Activated T-cell treated with anti-CD3 and anti-CD28 coated beads, Interleukin-2, amount 50 U/mL, for 72 hours (primary cell): ENCODE data around the gene VAMP8. TPM values are rescaled to one million over a fixed set of nuclear protein-coding genes. Genes with fewer than 3 reads are reported as not detected.
"Not testable (repeated sequence)": the region's sequence is repeated elsewhere in the genome, so short reads cannot be mapped to it uniquely, and the experiment has no call there.

Experiments used
- ATAC-seq, 2 donors: fragments of 150-1000 bp; cut with Tn5 transposase; replicated peaks in 1 of 2; 2 replicates each; pipeline ENCODE4 v1.10.0; 2021; ENCODE audit warnings: moderate library complexity in 2 of 2, mild to moderate bottlenecking in 1 of 2
- DNase-seq, 2 donors: peaks; one replicate each; pipeline ENCODE4 v3.0.0; 2021 to 2022; ENCODE audit warnings: mixed read lengths in 1 of 2
- H3K27ac Mint-ChIP-seq: one replicate; pipeline ENCODE4 v1.8.0; 2022; ENCODE audit warnings: mild to moderate bottlenecking, moderate library complexity, mixed read lengths
- H3K27me3 Mint-ChIP-seq: one replicate; pipeline ENCODE4 v1.8.0; 2022; ENCODE audit warnings: low read depth, mixed read lengths
- H3K36me3 Mint-ChIP-seq, 2 donors: one replicate each; pipeline ENCODE4 v1.8.0; 2022; ENCODE audit warnings: mixed read lengths in 2 of 2, mild to moderate bottlenecking in 1 of 2; ENCODE audit not compliant: insufficient read depth in 2 of 2
- H3K4me1 Mint-ChIP-seq: one replicate; pipeline ENCODE4 v1.8.0; 2022; ENCODE audit warnings: low read depth, mixed read lengths
- H3K4me3 Mint-ChIP-seq, 2 donors: one replicate each; pipeline ENCODE4 v1.8.0; 2022; ENCODE audit warnings: mild to moderate bottlenecking in 2 of 2, mixed read lengths in 2 of 2, moderate library complexity in 2 of 2
- H3K9me3 Mint-ChIP-seq, 2 donors: one replicate each; pipeline ENCODE4 v1.8.0; 2022; ENCODE audit warnings: mixed read lengths in 2 of 2
- total RNA-seq, 2 donors: library from RNA; stranded (reverse); gene quantifications; one replicate each; pipeline ENCODE4 v1.2.3, GENCODE V29; 2022

Gene VAMP8
- total RNA-seq, 2 donors from 2014 or later = 85.0 to 89.5 TPM

GRCh38 chr2:85589982-85590791 lies 12.8 kb downstream of the VAMP8 start:
- Mint-ChIP-seq H3K27me3 (no peaks in the 10 kb centered on the region), H3K4me1 (peaks cover 33% of the 10 kb centered on the region)
- ATAC-seq = no peak

GRCh38 chr2:85590950-85591349 lies 13.6 kb downstream of the VAMP8 start:
- Mint-ChIP-seq H3K9me3 (no peaks in the 10 kb centered on the region), H3K36me3 (peaks cover 2 to 6% of the 10 kb centered on the region in 2 donors), H3K27me3 (no peaks in the 10 kb centered on the region), H3K4me3 (no peak overlapping the region), H3K27ac (no peak overlapping the region), H3K4me1 (peaks cover 30% of the 10 kb centered on the region)
- no peak for DNase-seq
- no peak for ATAC-seq

More at GRCh38 chr2:85589982-85590791, 12.8 kb downstream of the VAMP8 start:
- peaks cover 0 to 3% of the 10 kb centered on the region in 2 donors for H3K36me3 Mint-ChIP-seq
- H3K9me3 Mint-ChIP-seq = no peaks in the 10 kb centered on the region
- no peak for DNase-seq
- peak overlapping the region; percentile 18 for H3K27ac Mint-ChIP-seq
- no peak overlapping the region for H3K4me3 Mint-ChIP-seq

GRCh38 chr2:85591563-85591962 lies 14.2 kb downstream of the VAMP8 start:
- no peak for DNase-seq
- peaks cover 2 to 6% of the 10 kb centered on the region in 2 donors for H3K36me3 Mint-ChIP-seq
- no peak overlapping the region for H3K27ac Mint-ChIP-seq
- no peak for ATAC-seq
- peaks cover 31% of the 10 kb centered on the region for H3K4me1 Mint-ChIP-seq
- no peak overlapping the region for H3K4me3 Mint-ChIP-seq
- no peaks in the 10 kb centered on the region for H3K9me3 Mint-ChIP-seq
- no peaks in the 10 kb centered on the region for H3K27me3 Mint-ChIP-seq

GRCh38 chr2:85592299-85592698 lies 14.9 kb downstream of the VAMP8 start:
- not testable (repeated sequence) for H3K36me3 Mint-ChIP-seq, H3K9me3 Mint-ChIP-seq, H3K27ac Mint-ChIP-seq, ATAC-seq, H3K4me3 Mint-ChIP-seq, DNase-seq, H3K27me3 Mint-ChIP-seq
- H3K4me1 Mint-ChIP-seq = peaks cover 35% of the 10 kb centered on the region

- Mint-ChIP-seq H3K9me3 (no peaks in the 10 kb centered on the region), H3K4me3 (no peak overlapping the region), H3K4me1 (peaks cover 29% of the 10 kb centered on the region), H3K36me3 (peaks cover 2 to 6% of the 10 kb centered on the region in 2 donors), H3K27ac (no peak overlapping the region), H3K27me3 (no peaks in the 10 kb centered on the region)
- no peak for DNase-seq
- ATAC-seq = no peak
Observed at GRCh38 chr2:85593023-85593422, 15.6 kb downstream of the VAMP8 start.

GRCh38 chr2:85594715-85595300 lies 17.4 kb downstream of the VAMP8 start:
- H3K27ac Mint-ChIP-seq = peak overlapping the region; percentile 93
- no peak for DNase-seq
- H3K9me3 Mint-ChIP-seq = no peaks in the 10 kb centered on the region
- ATAC-seq = no peak
- no peaks in the 10 kb centered on the region for H3K27me3 Mint-ChIP-seq
- peaks cover 40% of the 10 kb centered on the region for H3K4me1 Mint-ChIP-seq
- peak overlapping the region; percentile 96 to 100 for H3K4me3 Mint-ChIP-seq
- H3K36me3 Mint-ChIP-seq = peaks cover 2 to 6% of the 10 kb centered on the region in 2 donors

GRCh38 chr2:85595301-85596025 lies 18.1 kb downstream of the VAMP8 start, which contains the start of gene RNF181:
Gene RNF181 (plus strand): TSS chr2:85595745. CDS start chr2:85595764, 19 bp downstream.
- H3K27ac Mint-ChIP-seq = peak within 1 kb of the TSS; percentile 93
- peak; percentile 99 for ATAC-seq
- H3K9me3 Mint-ChIP-seq = no peaks in the 10 kb centered on the region
- peak; percentile 91 to 94 for DNase-seq
- H3K4me3 Mint-ChIP-seq = peak within 1 kb of the TSS; percentile 96 to 100
- peaks cover 37% of the 10 kb centered on the region for H3K4me1 Mint-ChIP-seq
- H3K27me3 Mint-ChIP-seq = no peaks in the 10 kb centered on the region
- peaks cover 2 to 6% of the 10 kb centered on the region in 2 donors for H3K36me3 Mint-ChIP-seq

- Mint-ChIP-seq H3K4me1 (peaks cover 37% of the 10 kb centered on the region), H3K36me3 (peaks cover 2 to 6% of the 10 kb centered on the region in 2 donors), H3K27ac (peak overlapping the region; percentile 93), H3K27me3 (no peaks in the 10 kb centered on the region), H3K4me3 (peak overlapping the region; percentile 96 to 100), H3K9me3 (no peaks in the 10 kb centered on the region)
- no peak for ATAC-seq
- DNase-seq = no peak
Observed at GRCh38 chr2:85596026-85596333, 18.6 kb downstream of the VAMP8 start.

GRCh38 chr2:85596486-85597143 lies 19.2 kb downstream of the VAMP8 start:
- Mint-ChIP-seq H3K4me1 (peaks cover 39% of the 10 kb centered on the region), H3K27me3 (no peaks in the 10 kb centered on the region)

GRCh38 chr2:85597241-85597640 lies 19.9 kb downstream of the VAMP8 start:
- H3K4me1 Mint-ChIP-seq = peaks cover 43% of the 10 kb centered on the region
- no peaks in the 10 kb centered on the region for H3K9me3 Mint-ChIP-seq
- H3K27ac Mint-ChIP-seq = no peak overlapping the region
- no peak for ATAC-seq
- H3K4me3 Mint-ChIP-seq = peak overlapping the region; percentile 96 to 100
- no peak for DNase-seq
- H3K27me3 Mint-ChIP-seq = no peaks in the 10 kb centered on the region
- H3K36me3 Mint-ChIP-seq = peaks cover 2 to 6% of the 10 kb centered on the region in 2 donors

More at GRCh38 chr2:85596486-85597143, 19.2 kb downstream of the VAMP8 start:
- H3K9me3 Mint-ChIP-seq = no peaks in the 10 kb centered on the region
- H3K27ac Mint-ChIP-seq = peak overlapping the region; percentile 52
- ATAC-seq = no peak
- DNase-seq = no peak
- H3K4me3 Mint-ChIP-seq = peak overlapping the region; percentile 96 to 100
- peaks cover 2 to 6% of the 10 kb centered on the region in 2 donors for H3K36me3 Mint-ChIP-seq

- H3K4me3 Mint-ChIP-seq = no peak overlapping the region
- no peaks in the 10 kb centered on the region for H3K9me3 Mint-ChIP-seq
- H3K36me3 Mint-ChIP-seq = peaks cover 2 to 3% of the 10 kb centered on the region in 2 donors
- H3K4me1 Mint-ChIP-seq = peaks cover 53% of the 10 kb centered on the region
- DNase-seq = no peak
- no peak for ATAC-seq
- no peaks in the 10 kb centered on the region for H3K27me3 Mint-ChIP-seq
- peak overlapping the region; percentile 59 for H3K27ac Mint-ChIP-seq
Observed at GRCh38 chr2:85598594-85599340, 21.4 kb downstream of the VAMP8 start.
